HG03354 (cell line): Measurements from ENCODE around the gene AKR1B1.

Source experiments
- ATAC-seq: cut with Tn5 transposase; IDR thresholded peaks from one replicate; pipeline ENCODE4 v1.9.1; 2021; ENCODE audit warnings: mild to moderate bottlenecking; ENCODE audit not compliant: unreplicated experiment, poor library complexity, severe bottlenecking

Gene AKR1B1

GRCh38 chr7:134472572-134473244, 13.8 kb upstream of the AKR1B1 start:
- no peak for ATAC-seq

GRCh38 chr7:134470864-134471263, 12.0 kb upstream of the AKR1B1 start:
- ATAC-seq, result no peak

- no peak for ATAC-seq
Measured at GRCh38 chr7:134469622-134470021, 10.7 kb upstream of the AKR1B1 start.

- no peak for ATAC-seq
Measured at GRCh38 chr7:134468475-134468874, 9.6 kb upstream of the AKR1B1 start.

- ATAC-seq, result no peak
Measured at GRCh38 chr7:134468054-134468453, 9.2 kb upstream of the AKR1B1 start.

GRCh38 chr7:134465491-134465890, 6.6 kb upstream of the AKR1B1 start:
- no peak for ATAC-seq

GRCh38 chr7:134464496-134464895, 5.6 kb upstream of the AKR1B1 start:
- no peak for ATAC-seq

- no peak for ATAC-seq
Measured at GRCh38 chr7:134463751-134464150, 4.9 kb upstream of the AKR1B1 start.

GRCh38 chr7:134462337-134462925, 3.5 kb upstream of the AKR1B1 start:
- ATAC-seq, result no peak

- ATAC-seq, result no peak
Measured at GRCh38 chr7:134461916-134462315, 3.0 kb upstream of the AKR1B1 start.

- no peak for ATAC-seq
Measured at GRCh38 chr7:134459981-134460380, 1.1 kb upstream of the AKR1B1 start.

GRCh38 chr7:134458341-134458805, 527 bp downstream of the AKR1B1 start:
- ATAC-seq, result peak; percentile 66

GRCh38 chr7:134457210-134457609, 1.7 kb downstream of the AKR1B1 start:
- no peak for ATAC-seq

- no peak for ATAC-seq
Measured at GRCh38 chr7:134454277-134454676, 4.6 kb downstream of the AKR1B1 start.

GRCh38 chr7:134453518-134453917, 5.4 kb downstream of the AKR1B1 start:
- no peak for ATAC-seq

- no peak for ATAC-seq
Measured at GRCh38 chr7:134452991-134453473, 5.9 kb downstream of the AKR1B1 start.

- no peak for ATAC-seq
Measured at GRCh38 chr7:134452419-134452838, 6.5 kb downstream of the AKR1B1 start.

- no peak for ATAC-seq
Measured at GRCh38 chr7:134451656-134452055, 7.2 kb downstream of the AKR1B1 start.

GRCh38 chr7:134450294-134451000, 8.5 kb downstream of the AKR1B1 start:
- ATAC-seq, result no peak

GRCh38 chr7:134449680-134450079, 9.2 kb downstream of the AKR1B1 start:
- no peak for ATAC-seq
